ENCODE measurements around the gene GRPEL1.

Gene GRPEL1

DNA sequence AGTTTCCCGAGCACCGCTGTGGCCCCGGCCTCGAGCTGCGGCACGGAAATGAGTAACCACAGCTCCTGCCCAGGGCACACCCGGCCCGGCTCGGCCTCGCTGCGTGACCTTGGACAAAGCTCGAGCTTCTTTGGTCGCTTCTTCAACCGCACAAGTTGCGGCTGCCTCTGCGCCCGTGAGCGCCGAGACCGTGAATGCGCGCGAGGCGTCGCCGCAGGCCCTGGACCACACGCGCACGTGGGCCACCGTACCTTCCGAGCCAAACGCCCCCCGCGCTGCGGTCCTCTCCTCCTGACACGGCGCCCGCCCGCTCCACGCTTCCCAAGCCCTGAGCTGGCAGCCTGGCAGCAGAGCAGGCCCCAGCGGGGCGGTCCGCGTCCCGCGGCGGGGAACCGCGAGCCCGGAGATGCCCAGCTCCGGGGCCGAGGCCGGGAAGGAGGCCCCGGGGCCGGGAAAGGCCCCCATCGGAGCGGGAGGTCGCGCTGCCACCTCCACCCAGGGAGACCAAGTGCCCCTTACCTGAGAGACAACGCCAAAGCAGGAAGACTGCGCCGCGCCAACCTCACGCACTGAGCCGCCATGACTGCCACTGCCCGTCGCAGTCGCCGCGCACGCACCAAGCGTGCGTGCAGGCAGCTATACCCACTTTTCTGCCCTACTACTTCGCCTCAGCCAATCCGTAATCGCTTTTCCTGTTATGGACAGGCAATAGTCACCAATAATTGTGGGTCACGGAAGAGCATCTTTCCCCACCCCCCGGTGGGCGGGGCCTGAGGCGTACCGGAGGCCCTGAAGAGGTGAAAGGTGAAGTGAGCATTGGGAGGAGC, at the start of gene GRPEL1:
GRPEL1 (minus strand) TSS at position 613 of the 827 bp plus-strand sequence; CDS start at position 581, 32 bp downstream.
- H3K27ac ChIP-seq = peak within 1 kb of the TSS; percentile 79
- DNase-seq (ENCODE audit: low spot score) = peak; percentile 95
- CTCF ChIA-PET = interaction anchor here (0.6 to 1.0 kb wide), 2 partner anchors 94 to 160 kb away, joined by 3 read pairs; no protein-coding TSS in a partner anchor
- TF ChIP-seq, protein P1, sequence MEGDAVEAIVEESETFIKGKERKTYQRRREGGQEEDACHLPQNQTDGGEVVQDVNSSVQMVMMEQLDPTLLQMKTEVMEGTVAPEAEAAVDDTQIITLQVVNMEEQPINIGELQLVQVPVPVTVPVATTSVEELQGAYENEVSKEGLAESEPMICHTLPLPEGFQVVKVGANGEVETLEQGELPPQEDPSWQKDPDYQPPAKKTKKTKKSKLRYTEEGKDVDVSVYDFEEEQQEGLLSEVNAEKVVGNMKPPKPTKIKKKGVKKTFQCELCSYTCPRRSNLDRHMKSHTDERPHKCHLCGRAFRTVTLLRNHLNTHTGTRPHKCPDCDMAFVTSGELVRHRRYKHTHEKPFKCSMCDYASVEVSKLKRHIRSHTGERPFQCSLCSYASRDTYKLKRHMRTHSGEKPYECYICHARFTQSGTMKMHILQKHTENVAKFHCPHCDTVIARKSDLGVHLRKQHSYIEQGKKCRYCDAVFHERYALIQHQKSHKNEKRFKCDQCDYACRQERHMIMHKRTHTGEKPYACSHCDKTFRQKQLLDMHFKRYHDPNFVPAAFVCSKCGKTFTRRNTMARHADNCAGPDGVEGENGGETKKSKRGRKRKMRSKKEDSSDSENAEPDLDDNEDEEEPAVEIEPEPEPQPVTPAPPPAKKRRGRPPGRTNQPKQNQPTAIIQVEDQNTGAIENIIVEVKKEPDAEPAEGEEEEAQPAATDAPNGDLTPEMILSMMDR (conservative IDR thresholded peaks at IDR 0.05; ENCODE audit: low read depth) = peak; percentile 33; the same call in 1 of the 2 replicates
- POLR2A ChIA-PET (ENCODE audit: low non-redundant PET) = interaction anchor here (0.5 to 1.1 kb wide), 4 partner anchors 26 to 390 kb away, joined by 3 read pairs; no protein-coding TSS in a partner anchor

DNA sequence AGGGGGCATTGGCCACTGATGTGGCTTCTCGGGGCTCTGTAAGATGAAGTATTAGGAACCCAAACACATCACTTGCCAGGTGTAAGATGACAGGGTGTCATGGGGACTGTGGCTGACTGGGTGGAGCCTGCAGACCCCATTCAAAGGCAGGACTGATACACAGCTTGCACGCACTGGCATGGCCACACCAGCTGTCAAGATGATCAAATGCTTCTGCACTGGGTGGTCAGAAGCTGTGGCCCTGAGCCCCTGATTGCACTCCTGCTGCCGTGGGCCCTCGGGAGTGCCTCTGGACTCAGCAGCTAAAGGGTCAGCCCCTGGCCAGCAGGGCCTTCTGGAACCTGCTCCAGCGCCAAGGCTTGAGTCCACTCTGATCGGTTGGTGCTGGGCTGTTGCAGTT, 48.8 kb upstream of the GRPEL1 start:
- ChIA-PET CTCF (no interaction called here), POLR2A (ENCODE audit: low non-redundant PET) (no interaction called here)
- no peak for DNase-seq (ENCODE audit: low spot score)
- TF ChIP-seq, protein P1 (conservative IDR thresholded peaks at IDR 0.05; ENCODE audit: low read depth) = no peak
- H3K27ac ChIP-seq = no peak overlapping the region

- CTCF ChIA-PET = no interaction called here
- DNase-seq (ENCODE audit: low spot score) = no peak
- POLR2A ChIA-PET (ENCODE audit: low non-redundant PET) = no interaction called here
- no peak overlapping the region for H3K27ac ChIP-seq
- TF ChIP-seq, protein P1 (conservative IDR thresholded peaks at IDR 0.05; ENCODE audit: low read depth) = no peak
Measured at GRCh38 chr4:7115557-7116340, 47.9 kb upstream of the GRPEL1 start.

DNA sequence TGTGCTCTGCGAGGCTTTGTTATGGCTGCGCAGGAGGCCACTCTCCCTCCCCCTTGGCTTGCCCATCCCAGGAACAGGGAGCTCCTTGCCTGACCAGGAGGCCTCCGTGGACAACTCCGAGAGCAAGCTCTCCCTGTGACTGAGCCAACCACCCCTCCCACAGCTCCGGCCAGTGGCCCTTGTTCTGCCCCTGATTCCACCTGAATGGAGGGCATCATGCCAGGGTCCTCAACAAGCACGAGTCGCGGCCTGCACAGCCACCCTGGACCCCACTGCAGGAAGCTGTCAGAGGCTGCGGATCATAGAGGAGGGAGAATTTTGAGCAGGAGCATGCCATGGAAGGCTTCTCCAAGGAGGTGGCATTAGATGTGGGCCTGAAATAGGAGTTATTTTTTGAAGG, 44.8 kb upstream of the GRPEL1 start:
- POLR2A ChIA-PET (ENCODE audit: low non-redundant PET) = interaction anchor here (0.5 kb wide), 1 partner anchor 1666 kb away, joined by 3 read pairs; no protein-coding TSS in a partner anchor
- no peak overlapping the region for H3K27ac ChIP-seq
- CTCF ChIA-PET = no interaction called here
- no peak for DNase-seq (ENCODE audit: low spot score)
- TF ChIP-seq, protein P1 (conservative IDR thresholded peaks at IDR 0.05; ENCODE audit: low read depth) = no peak

DNA sequence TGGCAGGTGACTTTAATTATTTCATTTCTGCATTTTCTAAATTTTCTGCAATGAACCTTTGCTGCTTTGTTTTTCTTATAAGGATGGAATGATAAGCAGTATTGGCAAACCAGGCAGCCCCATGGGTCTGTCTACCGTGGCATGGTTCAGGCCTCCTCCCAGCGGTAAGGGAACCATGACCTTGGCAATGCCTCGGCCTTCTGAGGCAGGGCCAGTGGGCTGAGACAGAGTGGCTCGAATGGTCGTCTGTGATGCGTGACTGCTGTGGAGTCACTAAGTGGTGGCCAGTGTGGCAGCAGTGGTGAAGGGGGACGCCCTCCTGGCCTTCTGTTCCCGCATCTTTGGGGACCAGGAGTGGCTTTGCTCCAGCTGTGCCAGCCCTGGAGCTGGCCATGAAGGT, 43.6 kb upstream of the GRPEL1 start:
- no peak overlapping the region for H3K27ac ChIP-seq
- TF ChIP-seq, protein P1 (conservative IDR thresholded peaks at IDR 0.05; ENCODE audit: low read depth) = no peak
- POLR2A ChIA-PET (ENCODE audit: low non-redundant PET) = no interaction called here
- DNase-seq (ENCODE audit: low spot score) = no peak
- CTCF ChIA-PET = interaction anchor here (0.6 to 0.7 kb wide), 2 partner anchors 9 to 1089 kb away, joined by 3 read pairs; no protein-coding TSS in a partner anchor

DNA sequence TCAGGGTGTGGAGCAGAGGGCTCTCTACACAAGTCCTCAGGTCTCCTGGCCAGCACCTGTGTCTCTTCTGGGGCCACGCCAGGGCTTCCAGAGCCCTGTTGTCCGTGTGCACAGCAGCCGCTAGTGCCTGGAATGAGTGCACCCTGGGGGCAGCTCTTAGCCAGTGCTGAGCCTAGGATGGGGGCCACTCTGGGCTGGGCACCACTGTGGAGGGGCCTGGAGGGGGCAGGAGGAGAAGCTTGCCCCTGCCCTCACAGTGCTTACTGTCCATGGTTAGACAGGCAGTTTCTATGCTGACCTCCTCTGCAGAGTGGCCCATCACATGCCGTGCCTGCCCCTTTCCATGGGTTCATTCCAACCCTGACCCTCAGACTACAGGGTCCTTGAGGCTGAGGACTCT, 42.7 kb upstream of the GRPEL1 start:
- H3K27ac ChIP-seq = no peak overlapping the region
- TF ChIP-seq, protein P1 (conservative IDR thresholded peaks at IDR 0.05; ENCODE audit: low read depth) = no peak
- no peak for DNase-seq (ENCODE audit: low spot score)
- ChIA-PET POLR2A (ENCODE audit: low non-redundant PET) (no interaction called here), CTCF (interaction anchor here (0.7 kb wide), 1 partner anchor 1090 kb away, joined by 3 read pairs; no protein-coding TSS in a partner anchor)

All from RWPE1 (cell line).